Fibroblast of lung (primary cell): Measurements from ENCODE around the gene FBXO34. TPM values are rescaled to one million over a fixed set of nuclear protein-coding genes. Genes with fewer than 3 reads are reported as not detected.

Experiments used
- DNase-seq, 2 donors: peaks; one replicate each; pipeline versions ENCODE4 v3.0.0 to v3.0.0-alpha.2; 2010; ENCODE audit warnings: low read depth in 2 of 2
- H2AFZ ChIP-seq: 2 replicates; pipeline ENCODE4 v1.5.1; 2012; ENCODE audit warnings: low read length, control low read depth, inconsistent platforms
- H3K27ac ChIP-seq: 2 replicates; pipeline ENCODE4 v1.5.1; 2011; ENCODE audit warnings: low read length, control low read depth; ENCODE audit not compliant: insufficient read depth
- H3K27me3 ChIP-seq: 2 replicates; pipeline ENCODE4 v1.5.1; 2011; ENCODE audit warnings: mild to moderate bottlenecking, low read length; ENCODE audit not compliant: control insufficient read depth, insufficient read depth
- H3K36me3 ChIP-seq: 2 replicates; pipeline ENCODE4 v1.5.1; 2011; ENCODE audit warnings: low read length; ENCODE audit not compliant: control insufficient read depth, insufficient read depth
- H3K4me1 ChIP-seq: 2 replicates; pipeline ENCODE4 v1.5.1; 2011; ENCODE audit warnings: low read length; ENCODE audit not compliant: control insufficient read depth, insufficient read depth; ENCODE audit errors: extremely low read depth
- H3K4me2 ChIP-seq: 2 replicates; pipeline ENCODE4 v1.5.1; 2011; ENCODE audit warnings: low read length, control low read depth; ENCODE audit not compliant: insufficient read depth; ENCODE audit errors: extremely low read depth
- H3K4me3 ChIP-seq, 4 experiments: fragments of 200-600 bp in 1 of 4; sonication (generic) in 1 of 4; replicated peaks in 1 of 4; 2 replicates each; pipeline ENCODE4 v1.5.1; 2011 to 2016; ENCODE audit warnings: low read length in 4 of 4, low read depth in 3 of 4, mild to moderate bottlenecking in 3 of 4, control low read depth in 2 of 4, inconsistent platforms in 1 of 4, mixed read lengths in 1 of 4; ENCODE audit not compliant: insufficient read depth in 1 of 4; ENCODE audit errors: control extremely low read depth in 1 of 4
- H3K79me2 ChIP-seq: 2 replicates; pipeline ENCODE4 v1.5.1; 2012; ENCODE audit warnings: mild to moderate bottlenecking, low read length, inconsistent platforms; ENCODE audit not compliant: control insufficient read depth, insufficient read depth
- H3K9ac ChIP-seq: 2 replicates; pipeline ENCODE4 v1.5.1; 2011; ENCODE audit warnings: mild to moderate bottlenecking, low read length, control low read depth; ENCODE audit not compliant: insufficient read depth
- H3K9me3 ChIP-seq: 2 replicates; pipeline ENCODE4 v1.5.1; 2012; ENCODE audit warnings: low read depth, low read length; ENCODE audit not compliant: control insufficient read depth, insufficient read depth
- H4K20me1 ChIP-seq: 2 replicates; pipeline ENCODE4 v1.5.1; 2011; ENCODE audit warnings: low read length; ENCODE audit not compliant: control insufficient read depth, insufficient read depth; ENCODE audit errors: extremely low read depth
- EZH2 ChIP-seq: IDR thresholded peaks from 2 replicates; pipeline ENCODE4 v1.5.1; 2012; ENCODE audit warnings: low read length, control low read depth, mild to moderate bottlenecking; ENCODE audit errors: missing control alignments
- polyA plus RNA-seq, 2 donors: library from polyadenylated mRNA; depleted of rRNA in 1 of 2; stranded (reverse) in 1 of 2; unstranded in 1 of 2; fragments of >200 nt; gene quantifications; 2 replicates each; pipeline ENCODE4 v1.2.1, GENCODE V29; 2011 to 2012; ENCODE audit warnings: missing spikeins in 1 of 2
- total RNA-seq: library from RNA; depleted of rRNA; stranded (reverse); fragments of >200 nt; gene quantifications from 2 replicates; pipeline ENCODE4 v1.2.1, GENCODE V29; 2014
- TF ChIP-seq, protein P1 (sequence below), 2 donors: IDR thresholded peaks in 1 of 2; conservative IDR thresholded peaks in 1 of 2; 1 replicate in 1 of 2; 2 replicates in 1 of 2; pipeline ENCODE4 v1.5.1; 2011 to 2012; ENCODE audit warnings: low read length in 2 of 2, control low read depth in 1 of 2, inconsistent platforms in 1 of 2, low read depth in 1 of 2, mild to moderate bottlenecking in 1 of 2

The FBXO34 gene
- total and polyA plus RNA-seq, 2 donors (not counting 1 experiment from before 2014, with no cell fraction given): 20.8 to 29.1 TPM

DNA sequence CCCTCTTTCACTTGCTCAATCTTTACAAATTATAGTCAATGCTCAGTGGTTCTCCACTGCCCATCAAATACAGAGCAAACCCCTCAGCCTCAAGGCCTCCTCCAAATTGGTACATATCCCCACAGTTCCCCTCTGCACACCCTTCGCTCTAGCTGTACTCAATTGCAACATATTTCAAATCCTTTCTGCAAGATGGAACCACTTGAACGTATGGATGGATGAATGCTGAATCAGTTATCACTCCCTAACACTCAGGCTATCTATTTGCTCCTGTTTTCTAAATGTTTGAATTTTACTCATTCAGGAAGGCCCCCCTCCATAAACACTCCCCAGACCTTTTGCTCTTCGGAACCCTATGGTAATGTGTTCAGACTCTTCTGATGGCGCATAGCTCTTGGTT lies 115.9 kb downstream of the FBXO34 start:
- H3K27me3 ChIP-seq: no peaks in the 10 kb centered on the region
- no peaks in the 10 kb centered on the region for H3K79me2 ChIP-seq
- H3K4me1 ChIP-seq: peaks cover 6% of the 10 kb centered on the region
- no peak overlapping the region for H3K27ac ChIP-seq
- TF ChIP-seq, protein P1, sequence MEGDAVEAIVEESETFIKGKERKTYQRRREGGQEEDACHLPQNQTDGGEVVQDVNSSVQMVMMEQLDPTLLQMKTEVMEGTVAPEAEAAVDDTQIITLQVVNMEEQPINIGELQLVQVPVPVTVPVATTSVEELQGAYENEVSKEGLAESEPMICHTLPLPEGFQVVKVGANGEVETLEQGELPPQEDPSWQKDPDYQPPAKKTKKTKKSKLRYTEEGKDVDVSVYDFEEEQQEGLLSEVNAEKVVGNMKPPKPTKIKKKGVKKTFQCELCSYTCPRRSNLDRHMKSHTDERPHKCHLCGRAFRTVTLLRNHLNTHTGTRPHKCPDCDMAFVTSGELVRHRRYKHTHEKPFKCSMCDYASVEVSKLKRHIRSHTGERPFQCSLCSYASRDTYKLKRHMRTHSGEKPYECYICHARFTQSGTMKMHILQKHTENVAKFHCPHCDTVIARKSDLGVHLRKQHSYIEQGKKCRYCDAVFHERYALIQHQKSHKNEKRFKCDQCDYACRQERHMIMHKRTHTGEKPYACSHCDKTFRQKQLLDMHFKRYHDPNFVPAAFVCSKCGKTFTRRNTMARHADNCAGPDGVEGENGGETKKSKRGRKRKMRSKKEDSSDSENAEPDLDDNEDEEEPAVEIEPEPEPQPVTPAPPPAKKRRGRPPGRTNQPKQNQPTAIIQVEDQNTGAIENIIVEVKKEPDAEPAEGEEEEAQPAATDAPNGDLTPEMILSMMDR (conservative IDR thresholded peaks at IDR 0.05 in 1 of 2, IDR thresholded peaks at IDR 0.05 in 1 of 2; ENCODE audit: low read depth in 1 of 2, low read length in 2 of 2): no peak
- no peak for TF ChIP-seq EZH2
- no peak overlapping the region for H3K4me3 ChIP-seq
- no peak for DNase-seq
- no peak overlapping the region for H2AFZ ChIP-seq
- H4K20me1 ChIP-seq: no peaks in the 10 kb centered on the region
- H3K4me2 ChIP-seq: no peak overlapping the region
- H3K9ac ChIP-seq: no peak overlapping the region
- H3K9me3 ChIP-seq: no peaks in the 10 kb centered on the region
- H3K36me3 ChIP-seq: peaks cover 2% of the 10 kb centered on the region

DNA sequence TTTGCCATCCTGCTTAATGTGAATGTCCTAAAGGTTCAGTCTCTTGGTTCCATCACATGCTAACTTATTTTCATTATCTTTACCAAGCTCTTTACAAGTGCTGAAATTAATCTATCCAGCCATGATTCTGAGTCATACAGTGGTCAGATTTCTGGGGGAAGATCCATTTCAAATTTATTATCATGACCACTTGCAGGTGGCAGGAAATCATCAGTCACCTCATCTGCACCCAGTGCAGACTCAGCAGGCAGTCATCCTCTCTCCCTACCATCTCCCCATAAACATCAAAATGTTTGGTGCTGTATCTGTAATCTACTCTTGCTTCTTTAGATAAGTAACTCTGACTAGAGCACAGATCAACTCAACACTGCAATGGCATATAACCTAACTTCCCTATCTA lies 116.9 kb downstream of the FBXO34 start:
- H3K79me2 ChIP-seq: no peaks in the 10 kb centered on the region
- no peak overlapping the region for H2AFZ ChIP-seq
- no peaks in the 10 kb centered on the region for H3K9me3 ChIP-seq
- peaks cover 6% of the 10 kb centered on the region for H3K4me1 ChIP-seq
- peak; percentile 49 to 90 for DNase-seq
- peaks cover 2% of the 10 kb centered on the region for H3K36me3 ChIP-seq
- no peaks in the 10 kb centered on the region for H4K20me1 ChIP-seq
- H3K4me3 ChIP-seq: no peak overlapping the region
- H3K4me2 ChIP-seq: peak overlapping the region; percentile 19
- no peaks in the 10 kb centered on the region for H3K27me3 ChIP-seq
- no peak overlapping the region for H3K27ac ChIP-seq
- H3K9ac ChIP-seq: no peak overlapping the region
- no peak for TF ChIP-seq EZH2
- TF ChIP-seq, protein P1 (conservative IDR thresholded peaks at IDR 0.05 in 1 of 2, IDR thresholded peaks at IDR 0.05 in 1 of 2; ENCODE audit: low read depth in 1 of 2, low read length in 2 of 2): no peak

- H2AFZ ChIP-seq: no peak overlapping the region
- peaks cover 2% of the 10 kb centered on the region for H3K36me3 ChIP-seq
- H3K27me3 ChIP-seq: no peaks in the 10 kb centered on the region
- H3K27ac ChIP-seq: peak overlapping the region; percentile 63
- TF ChIP-seq, protein P1 (conservative IDR thresholded peaks at IDR 0.05 in 1 of 2, IDR thresholded peaks at IDR 0.05 in 1 of 2; ENCODE audit: low read depth in 1 of 2, low read length in 2 of 2): no peak
- TF ChIP-seq EZH2: no peak
- H3K79me2 ChIP-seq: no peaks in the 10 kb centered on the region
- H3K9ac ChIP-seq: no peak overlapping the region
- DNase-seq: peak; percentile 87 to 88
- peaks cover 6% of the 10 kb centered on the region for H3K4me1 ChIP-seq
- H3K4me2 ChIP-seq: peak overlapping the region; percentile 19
- no peaks in the 10 kb centered on the region for H3K9me3 ChIP-seq
- no peaks in the 10 kb centered on the region for H4K20me1 ChIP-seq
- H3K4me3 ChIP-seq: no peak overlapping the region
These were observed 118.1 kb downstream of the FBXO34 start for GRCh38 chr14:55389330-55389729.
